DOHH2 (cell line): ENCODE results near the gene SLC9B2.

Source experiments
- H3F3A ChIP-seq: fragments of 200-600 bp; sonication (generic), shearing (Covaris generic); 2 replicates; pipeline ENCODE4 v1.6.0; 2016; ENCODE audit warnings: antibody characterized with exemption, mild to moderate bottlenecking; ENCODE audit not compliant: control insufficient read depth, insufficient read depth
- H3K27ac ChIP-seq: fragments of 200-600 bp; sonication (generic); 2 replicates; pipeline ENCODE4 v1.5.1; 2014; ENCODE audit warnings: low read depth, mild to moderate bottlenecking, low read length, moderate library complexity
- H3K27me3 ChIP-seq: fragments of 200-600 bp; sonication (generic); 2 replicates; pipeline ENCODE4 v1.6.1; 2014; ENCODE audit warnings: mild to moderate bottlenecking, low read length, mixed read lengths; ENCODE audit not compliant: control insufficient read depth
- H3K36me3 ChIP-seq: fragments of 200-600 bp; sonication (generic); 2 replicates; pipeline ENCODE4 v1.6.1; 2014; ENCODE audit warnings: mild to moderate bottlenecking, low read length, moderate library complexity, mixed read lengths; ENCODE audit not compliant: control insufficient read depth
- H3K4me1 ChIP-seq: fragments of 200-600 bp; sonication (generic); 2 replicates; pipeline ENCODE4 v1.6.1; 2014; ENCODE audit warnings: mild to moderate bottlenecking, low read length, mixed read lengths; ENCODE audit not compliant: control insufficient read depth
- H3K4me2 ChIP-seq: fragments of 200-600 bp; sonication (generic); 2 replicates; pipeline ENCODE4 v1.6.0; 2014; ENCODE audit warnings: mild to moderate bottlenecking, low read length, moderate library complexity
- H3K4me3 ChIP-seq: fragments of 200-600 bp; sonication (generic); 2 replicates; pipeline ENCODE4 v1.5.1; 2014; ENCODE audit warnings: mild to moderate bottlenecking, low read length, mixed read lengths
- H3K79me2 ChIP-seq: fragments of 200-600 bp; sonication (generic); 2 replicates; pipeline ENCODE4 v1.6.1; 2014; ENCODE audit warnings: mild to moderate bottlenecking, low read length, mixed read lengths; ENCODE audit not compliant: control insufficient read depth
- H3K9me2 ChIP-seq: fragments of 200-600 bp; sonication (generic); replicated peaks from 2 replicates; pipeline ENCODE4 v1.6.1; 2014; ENCODE audit warnings: mild to moderate bottlenecking, low read length, mixed read lengths; ENCODE audit not compliant: control insufficient read depth
- H3K9me3 ChIP-seq: fragments of 200-600 bp; sonication (generic); 2 replicates; pipeline ENCODE4 v1.6.1; 2014; ENCODE audit warnings: antibody characterized with exemption, low read length, mixed read lengths; ENCODE audit not compliant: control insufficient read depth, insufficient read depth
- H4K20me1 ChIP-seq: fragments of 200-600 bp; sonication (generic); 2 replicates; pipeline ENCODE4 v1.6.0; 2014; ENCODE audit warnings: low read depth, mild to moderate bottlenecking, antibody characterized with exemption, low read length, moderate library complexity; ENCODE audit not compliant: control insufficient read depth, insufficient read depth
- CTCF ChIP-seq: fragments of 200-600 bp; sonication (generic); IDR thresholded peaks from one replicate; pipeline ENCODE4 v1.5.1; 2014; ENCODE audit warnings: antibody characterized with exemption, mild to moderate bottlenecking, low read depth, low read length; ENCODE audit not compliant: poor library complexity, severe bottlenecking
- EZH2phosphoT487 ChIP-seq: fragments of 200-600 bp; sonication (generic); IDR thresholded peaks from 2 replicates; pipeline ENCODE4 v1.6.1; 2017; ENCODE audit warnings: borderline replicate concordance, mild to moderate bottlenecking, antibody characterized with exemption, low read length, moderate library complexity, mixed read lengths

SLC9B2 gene

GRCh38 chr4:103011378-103012025 is 65.1 kb downstream of the SLC9B2 start:
- no peak overlapping the region for H3K4me2 ChIP-seq

GRCh38 chr4:103010804-103011203 is 65.8 kb downstream of the SLC9B2 start:
- H3K9me3 ChIP-seq, result no peaks in the 10 kb centered on the region
- no peaks in the 10 kb centered on the region for H3K79me2 ChIP-seq
- TF ChIP-seq CTCF (no peak), EZH2phosphoT487 (no peak)
- H3K4me3 ChIP-seq, result no peak overlapping the region
- no peaks in the 10 kb centered on the region for H3K9me2 ChIP-seq
- no peaks in the 10 kb centered on the region for H3K4me1 ChIP-seq
- no peaks in the 10 kb centered on the region for H3K36me3 ChIP-seq
- H3K27ac ChIP-seq, result no peak overlapping the region
- H3K4me2 ChIP-seq, result no peak overlapping the region
- H4K20me1 ChIP-seq, result no peaks in the 10 kb centered on the region
- peaks cover 3% of the 10 kb centered on the region; the same call in 1 of the 2 replicates for H3K27me3 ChIP-seq
- no peaks in the 10 kb centered on the region for H3F3A ChIP-seq

More at GRCh38 chr4:103011378-103012025, 65.1 kb downstream of the SLC9B2 start:
- no peaks in the 10 kb centered on the region for H3K36me3 ChIP-seq
- H3K4me3 ChIP-seq, result no peak overlapping the region
- TF ChIP-seq CTCF (no peak), EZH2phosphoT487 (no peak)
- no peaks in the 10 kb centered on the region for H3K4me1 ChIP-seq
- no peaks in the 10 kb centered on the region for H4K20me1 ChIP-seq
- H3K79me2 ChIP-seq, result no peaks in the 10 kb centered on the region
- H3K9me3 ChIP-seq, result no peaks in the 10 kb centered on the region
- no peaks in the 10 kb centered on the region for H3F3A ChIP-seq
- H3K27ac ChIP-seq, result no peak overlapping the region
- peaks cover 2% of the 10 kb centered on the region; the same call in 1 of the 2 replicates for H3K27me3 ChIP-seq
- H3K9me2 ChIP-seq, result no peaks in the 10 kb centered on the region

- Histone ChIP-seq H3K9me3 (no peaks in the 10 kb centered on the region), H3K27me3 (peaks cover 3% of the 10 kb centered on the region; the same call in 1 of the 2 replicates), H4K20me1 (no peaks in the 10 kb centered on the region), H3K4me2 (no peak overlapping the region), H3K4me1 (no peaks in the 10 kb centered on the region), H3K9me2 (no peaks in the 10 kb centered on the region), H3K79me2 (no peaks in the 10 kb centered on the region), H3F3A (no peaks in the 10 kb centered on the region), H3K36me3 (no peaks in the 10 kb centered on the region), H3K4me3 (no peak overlapping the region), H3K27ac (no peak overlapping the region)
- TF ChIP-seq CTCF, result peak; percentile 71
- TF ChIP-seq EZH2phosphoT487, result no peak
These were observed 67.5 kb downstream of the SLC9B2 start for GRCh38 chr4:103008875-103009729.
